ENCODE data around the gene PRSS3.
"Not testable (repeated sequence)": the region's sequence is repeated elsewhere in the genome, so short reads cannot be mapped to it uniquely, and the experiment has no call there.

Gene PRSS3

DNA sequence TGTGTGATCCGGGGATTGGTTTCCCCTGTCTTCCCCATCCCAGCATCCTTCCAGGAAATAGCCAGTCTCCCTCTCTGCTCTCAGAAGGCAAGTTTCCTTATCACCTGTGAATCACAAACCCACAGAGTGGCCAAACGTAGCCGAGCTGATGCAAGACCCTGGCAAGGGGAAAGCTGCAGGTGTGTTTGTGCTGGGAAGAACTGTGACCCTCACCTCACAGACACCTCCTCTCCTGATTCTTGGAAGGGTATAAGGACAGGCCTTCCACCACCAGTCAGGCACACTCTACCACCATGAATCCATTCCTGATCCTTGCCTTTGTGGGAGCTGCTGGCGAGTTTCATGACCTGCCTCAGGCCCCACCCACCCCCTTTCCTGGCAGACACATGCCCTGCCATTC is at the start of gene PRSS3:
Gene PRSS3 (plus strand): TSS at position 281 of the 400 bp plus-strand sequence. CDS start 13 bp downstream, at position 294.
- DNase-seq: no peak

DNA sequence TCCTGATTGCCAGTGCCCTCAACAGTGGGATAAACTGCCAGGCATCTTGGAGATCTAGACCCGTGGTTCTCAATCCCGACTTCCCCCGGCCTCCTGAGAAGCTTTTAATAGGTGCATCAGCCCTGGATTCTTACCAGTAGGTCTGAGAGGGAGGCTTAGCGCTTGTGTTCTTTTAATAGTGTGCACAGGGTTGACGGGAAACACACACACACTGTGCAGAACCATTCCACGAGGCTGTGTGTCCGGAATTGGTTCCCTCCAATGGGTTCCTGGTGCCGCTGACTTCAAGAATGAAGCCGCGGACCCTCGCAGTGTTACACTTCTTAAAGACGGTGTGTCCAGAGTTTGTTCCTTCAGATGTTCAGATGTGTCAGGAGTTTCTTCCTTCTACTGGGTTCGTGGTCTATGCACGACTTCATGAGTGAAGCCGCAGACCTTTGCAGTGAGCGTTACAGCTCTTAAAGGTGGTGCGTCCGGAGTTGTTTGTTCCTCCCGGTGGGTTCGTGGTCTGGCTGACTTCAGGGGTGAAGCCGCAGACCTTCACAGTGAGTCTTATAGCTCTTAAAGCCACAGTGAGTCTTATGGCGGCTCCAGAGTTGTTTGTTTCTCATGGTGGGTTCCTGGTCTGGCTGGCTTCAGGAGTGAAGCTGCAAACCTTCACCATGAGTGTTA is 46.6 kb upstream of the PRSS3 start:
- no peak for DNase-seq

DNA sequence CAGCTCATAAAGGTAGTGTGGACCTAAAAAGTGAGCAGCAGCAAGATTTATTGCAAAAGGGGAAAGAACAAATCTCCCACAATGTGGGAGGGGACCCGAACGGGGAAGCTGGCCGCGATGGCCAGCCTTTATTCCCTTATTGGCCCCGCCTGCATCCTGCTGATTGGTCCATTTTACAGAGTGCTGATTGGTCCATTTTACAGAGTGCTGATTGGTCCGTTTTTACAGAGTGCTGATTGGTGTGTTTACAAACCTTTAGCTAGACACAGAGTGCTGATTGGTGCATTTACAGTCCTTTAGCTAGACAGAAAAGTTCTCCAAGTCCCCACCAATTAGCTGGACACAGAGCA is 46.1 kb upstream of the PRSS3 start:
- not testable (repeated sequence) for DNase-seq

DNA sequence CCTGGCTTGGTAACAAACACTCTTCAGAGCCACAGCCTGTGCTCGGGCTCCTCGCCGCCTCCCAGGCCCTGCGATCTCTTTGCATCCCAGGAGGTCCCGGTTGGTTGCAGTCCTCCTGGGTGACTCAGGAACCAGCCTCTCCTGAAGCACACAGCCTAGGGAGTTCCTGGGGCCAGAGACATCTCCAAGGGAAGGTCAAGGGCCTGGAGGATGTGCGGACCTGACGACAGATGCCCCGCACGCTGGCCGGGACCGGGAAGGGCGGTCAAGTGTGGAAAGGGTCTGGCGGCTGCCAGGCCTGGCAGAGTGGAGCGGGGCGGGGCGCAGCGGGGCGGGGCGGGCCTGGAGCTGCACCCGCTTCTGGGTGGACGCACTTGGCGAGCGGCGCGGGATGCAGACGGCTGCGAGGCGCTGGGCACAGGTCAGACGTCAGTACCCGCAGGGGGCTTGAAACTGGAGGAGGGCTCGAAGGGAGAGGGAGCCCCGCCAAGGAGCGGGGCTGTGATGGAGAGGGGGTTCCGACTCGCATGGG is 45.0 kb upstream of the PRSS3 start:
- DNase-seq: no peak

DNA sequence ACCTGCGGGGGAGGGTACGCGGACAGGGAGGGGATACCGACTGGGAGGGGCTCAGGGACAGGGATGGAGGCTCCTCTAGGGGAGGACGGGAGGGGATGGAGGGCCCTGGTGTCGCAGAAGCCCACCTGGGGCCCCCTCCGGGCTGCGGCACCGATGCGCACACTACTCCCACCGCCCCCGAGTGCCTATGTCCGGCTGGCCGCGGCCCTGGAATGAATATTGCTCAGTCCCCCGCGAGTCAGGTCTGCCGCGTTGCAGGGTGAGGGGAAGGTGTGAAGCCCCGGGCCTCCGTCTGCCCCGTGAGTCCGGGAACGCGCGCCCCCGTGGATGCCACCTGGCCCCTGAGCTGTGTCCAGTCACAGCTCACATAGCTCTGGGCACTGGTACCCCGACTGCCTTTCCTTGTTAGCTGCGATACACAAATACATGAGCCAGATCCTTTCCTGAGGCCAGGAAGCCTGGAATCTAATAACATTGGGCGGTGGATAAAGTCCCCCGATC is 44.5 kb upstream of the PRSS3 start:
- DNase-seq: no peak

DNA sequence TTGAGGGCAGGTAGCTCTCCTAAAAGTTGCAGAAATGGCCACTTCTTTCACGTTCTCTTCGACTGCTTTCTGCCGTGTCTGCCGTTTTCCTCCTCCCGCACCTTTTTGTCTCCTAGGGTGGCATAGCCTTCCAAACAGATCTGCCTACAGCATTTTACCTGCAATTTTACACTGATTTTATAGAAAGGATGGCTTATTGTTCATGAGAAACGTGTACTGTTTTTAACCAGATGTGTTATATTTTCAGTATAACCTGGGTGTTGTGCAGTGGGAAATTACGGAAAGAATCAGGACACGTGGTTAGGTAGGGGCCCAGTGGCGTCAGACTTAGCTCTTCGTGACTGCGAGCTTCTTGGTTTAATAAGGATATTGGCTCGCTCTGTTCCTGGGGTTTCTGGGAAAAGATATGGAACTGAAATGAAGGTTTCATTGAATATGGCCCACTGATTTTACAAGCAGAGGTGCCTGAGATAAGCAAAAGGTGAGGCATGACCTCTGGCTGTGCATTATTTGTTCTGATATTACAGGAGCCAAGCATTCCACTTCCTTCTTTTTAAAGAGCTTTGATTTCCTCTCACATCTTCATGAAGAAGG is 43.7 kb upstream of the PRSS3 start:
- DNase-seq: no peak

DNA sequence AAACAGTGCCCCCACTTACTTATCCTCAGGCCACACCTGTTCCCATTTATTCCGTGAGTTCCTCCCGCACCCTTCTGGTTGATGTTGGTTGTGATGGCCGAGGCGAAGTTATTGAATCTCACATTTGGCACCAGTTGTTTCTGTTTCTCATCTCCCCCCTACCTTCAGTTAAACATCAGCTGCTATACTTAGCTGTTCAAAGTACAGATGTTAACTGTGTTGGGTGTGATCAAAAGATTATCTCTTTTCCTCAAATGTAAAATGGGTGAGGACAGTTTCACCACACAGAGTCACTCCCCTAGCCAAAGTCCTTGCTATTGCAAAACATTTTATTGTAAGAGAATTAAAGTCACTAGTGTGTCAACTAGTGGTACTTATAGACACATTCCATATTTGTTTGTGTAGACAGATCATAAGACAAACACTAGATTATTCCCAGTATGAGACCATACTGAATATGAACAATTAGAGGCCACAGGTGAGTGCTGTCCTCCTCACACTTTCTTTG is 43.2 kb upstream of the PRSS3 start:
- no peak for DNase-seq

DNA sequence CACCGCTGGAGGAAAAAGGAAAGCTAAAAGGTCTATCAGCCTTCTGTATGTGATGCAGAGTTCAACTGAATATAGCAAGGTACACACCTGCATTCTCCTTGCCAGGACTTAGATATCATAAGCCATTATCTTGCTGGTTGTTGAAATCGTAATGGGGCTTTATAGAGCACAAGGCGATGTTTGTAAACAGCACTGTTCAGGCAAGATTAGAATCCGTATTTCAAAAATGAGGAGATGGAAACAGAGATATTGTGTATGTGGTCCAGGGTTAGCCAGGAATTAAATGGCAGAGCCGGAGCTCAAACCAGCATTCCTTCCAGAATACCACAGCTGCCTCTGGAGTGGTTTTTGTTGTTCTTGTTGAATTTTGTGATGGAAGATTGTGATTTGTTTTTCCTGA is 42.6 kb upstream of the PRSS3 start:
- not testable (repeated sequence) for DNase-seq

DNA sequence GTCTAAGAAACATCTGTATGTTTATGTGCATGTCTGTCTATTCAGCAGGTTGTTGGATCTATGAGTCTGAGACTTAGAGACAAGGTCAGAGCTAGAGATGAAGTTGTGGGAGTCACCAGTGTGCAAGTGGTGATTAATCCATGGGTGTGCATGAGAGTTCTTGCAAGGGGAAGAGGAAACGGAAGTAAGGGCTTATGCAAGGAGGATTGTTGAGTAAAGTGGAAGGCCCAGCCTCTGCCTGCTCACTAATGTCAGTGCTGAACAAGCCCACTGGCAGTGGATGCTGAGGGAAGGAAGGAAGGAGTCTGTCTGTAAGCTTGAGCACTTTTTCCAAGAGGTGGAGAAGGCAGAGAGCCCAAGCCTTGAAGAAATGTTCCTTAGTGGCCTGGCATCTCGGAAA is 35.7 kb upstream of the PRSS3 start:
- DNase-seq: not testable (repeated sequence)

DNA sequence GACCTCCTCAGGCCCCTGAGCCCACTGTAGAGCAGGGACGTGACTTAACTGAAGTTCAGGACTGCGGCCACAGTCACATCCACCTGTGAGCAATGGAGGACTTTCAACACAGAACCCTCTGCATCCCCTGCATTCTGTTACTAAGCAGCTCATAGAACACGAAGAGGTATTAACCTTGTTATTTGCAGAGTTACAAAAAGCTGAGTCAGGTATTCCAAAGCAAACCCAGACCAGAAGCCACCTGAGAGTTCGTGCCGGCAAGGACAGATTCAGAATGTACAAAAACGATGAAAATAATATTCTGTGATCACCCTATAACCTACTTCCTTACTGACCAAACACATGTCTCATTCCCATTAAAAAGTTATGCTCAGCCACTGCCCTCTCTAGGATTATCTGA is 33.0 kb upstream of the PRSS3 start:
- DNase-seq: no peak

DNA sequence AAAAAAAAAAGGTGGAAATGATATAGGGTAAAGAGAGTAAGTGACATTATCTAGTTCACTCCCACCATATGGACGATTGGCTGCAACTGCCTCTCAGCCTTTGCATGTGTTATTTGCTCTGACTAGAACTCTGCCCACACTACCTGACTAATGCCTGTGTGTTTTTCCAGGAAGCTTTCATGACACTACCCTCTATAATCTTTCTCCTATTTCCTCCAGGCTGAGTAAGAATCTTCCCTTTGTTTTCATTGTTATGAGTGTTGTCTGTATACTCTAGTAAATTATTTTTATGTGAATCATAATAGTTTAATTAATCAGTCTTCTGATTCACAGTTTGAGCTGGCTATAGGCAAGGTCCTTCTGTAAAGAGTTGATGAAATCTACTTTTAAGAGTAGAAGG is 31.7 kb upstream of the PRSS3 start:
- DNase-seq: not testable (repeated sequence)

DNA sequence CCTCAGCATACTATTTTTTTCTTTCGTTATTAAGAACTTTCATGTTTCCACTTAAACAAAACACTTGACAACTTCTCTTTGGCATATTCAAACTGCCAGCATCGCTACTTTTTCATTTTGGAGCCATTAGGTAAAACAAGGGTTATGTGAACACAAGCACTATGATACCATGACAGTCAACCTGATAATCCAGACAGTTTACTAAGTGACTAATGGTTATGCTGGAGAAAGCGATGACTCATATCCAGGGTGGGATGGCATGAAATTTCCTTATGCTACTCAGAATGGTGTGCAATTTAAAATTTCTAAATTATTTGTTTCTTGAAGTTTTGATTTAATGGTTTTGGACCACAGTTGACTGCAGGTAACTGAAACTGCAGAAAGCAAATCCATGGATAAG is 29.9 kb upstream of the PRSS3 start:
- DNase-seq: no peak

DNA sequence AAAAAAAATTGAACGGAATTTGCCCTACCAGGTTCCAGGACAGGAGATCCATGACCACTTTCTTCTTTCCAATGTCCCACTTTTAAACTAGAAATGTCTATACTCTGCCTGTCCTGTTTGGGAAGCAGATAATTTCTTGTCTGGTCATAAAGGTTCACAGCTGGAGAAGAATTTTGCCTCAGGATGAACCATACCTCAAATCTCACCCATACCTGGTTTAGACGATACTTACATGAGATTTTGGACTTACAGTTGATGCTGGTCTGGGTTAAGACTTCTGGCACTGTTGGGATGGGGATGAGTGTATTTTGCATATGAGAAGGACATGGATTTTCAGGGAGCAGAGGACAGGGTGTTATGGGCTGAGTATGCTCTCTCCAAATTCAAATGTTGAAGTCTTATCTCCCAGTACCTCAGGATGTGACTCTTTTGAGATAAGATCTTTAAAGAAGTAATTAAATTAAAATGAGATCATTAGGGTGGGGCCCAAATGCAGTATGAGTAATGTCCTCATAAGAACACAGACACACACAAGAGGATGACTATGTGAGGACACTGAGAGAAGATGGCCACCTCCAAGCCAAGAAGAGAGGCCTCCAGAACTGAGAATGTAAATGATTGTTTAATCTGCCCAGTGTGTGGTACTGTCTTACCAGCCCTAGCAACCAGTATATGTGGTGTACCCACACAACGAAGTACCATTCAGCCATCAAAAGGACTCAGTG is 25.0 kb upstream of the PRSS3 start:
- DNase-seq: not testable (repeated sequence)

DNA sequence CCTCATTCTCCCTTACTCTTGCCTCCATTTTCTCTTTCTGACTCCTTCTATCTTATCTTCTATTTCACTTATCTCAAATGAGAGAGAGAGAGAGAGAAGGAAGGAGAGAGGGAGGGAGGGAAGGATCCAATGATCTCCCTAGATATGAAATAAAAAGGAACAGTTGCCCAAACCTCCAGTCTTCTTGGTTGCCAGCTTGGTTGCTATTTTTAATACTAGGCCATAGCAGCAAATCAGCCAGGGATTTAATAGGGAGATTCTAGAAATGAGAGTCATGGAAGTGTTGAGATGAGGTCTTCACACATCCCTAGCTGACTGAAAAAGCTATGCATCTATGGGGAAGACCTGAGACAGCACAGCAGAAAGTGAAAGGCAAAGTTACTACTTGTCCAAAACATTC is 22.2 kb upstream of the PRSS3 start:
- DNase-seq: not testable (repeated sequence)

DNA sequence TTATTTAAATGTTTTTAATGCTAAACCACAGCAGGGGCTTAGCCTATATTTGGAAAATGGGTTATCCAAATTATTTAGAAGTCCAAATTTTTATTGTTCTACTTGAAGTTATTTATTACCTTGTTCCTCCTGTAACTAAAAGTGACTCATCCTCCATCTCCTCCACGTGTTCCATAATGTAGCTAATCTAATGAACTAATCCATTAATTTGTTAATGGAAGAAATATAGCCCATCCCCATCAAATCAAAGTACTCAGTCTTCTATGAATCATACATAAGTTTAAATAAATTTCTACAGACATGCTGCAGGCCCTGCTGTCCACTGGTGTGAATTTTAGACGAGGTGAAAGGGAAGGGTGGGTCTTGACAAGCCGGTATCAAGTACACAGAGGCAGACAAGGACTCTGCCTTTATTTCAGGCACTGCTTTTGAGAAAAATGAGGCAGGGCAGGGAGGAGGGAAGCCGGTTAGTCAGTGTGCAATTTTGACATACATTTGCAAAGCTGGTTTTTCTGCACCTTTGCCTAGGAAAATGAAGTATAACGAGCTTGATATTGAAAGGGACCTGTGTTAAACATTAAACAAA is 21.2 kb upstream of the PRSS3 start:
- DNase-seq: not testable (repeated sequence)

DNA sequence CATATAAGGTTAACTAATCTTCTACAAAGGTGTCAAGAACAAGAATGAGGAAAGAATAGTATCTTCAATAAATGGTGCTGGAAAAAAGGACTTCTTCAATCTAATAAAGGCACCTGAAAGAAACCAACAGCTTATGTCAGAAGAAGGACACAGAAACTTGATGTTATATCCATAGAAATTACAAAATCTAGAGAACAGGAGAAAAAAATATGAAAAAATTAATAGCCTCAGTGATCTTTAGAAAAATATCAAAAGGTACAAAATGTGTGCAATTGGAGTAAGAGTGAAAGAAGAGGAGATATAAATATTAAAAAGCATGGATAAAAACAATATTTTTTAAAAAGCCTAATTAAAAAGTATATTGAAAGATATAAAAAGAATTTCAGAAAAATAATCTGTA is 18.8 kb upstream of the PRSS3 start:
- no peak for DNase-seq

DNA sequence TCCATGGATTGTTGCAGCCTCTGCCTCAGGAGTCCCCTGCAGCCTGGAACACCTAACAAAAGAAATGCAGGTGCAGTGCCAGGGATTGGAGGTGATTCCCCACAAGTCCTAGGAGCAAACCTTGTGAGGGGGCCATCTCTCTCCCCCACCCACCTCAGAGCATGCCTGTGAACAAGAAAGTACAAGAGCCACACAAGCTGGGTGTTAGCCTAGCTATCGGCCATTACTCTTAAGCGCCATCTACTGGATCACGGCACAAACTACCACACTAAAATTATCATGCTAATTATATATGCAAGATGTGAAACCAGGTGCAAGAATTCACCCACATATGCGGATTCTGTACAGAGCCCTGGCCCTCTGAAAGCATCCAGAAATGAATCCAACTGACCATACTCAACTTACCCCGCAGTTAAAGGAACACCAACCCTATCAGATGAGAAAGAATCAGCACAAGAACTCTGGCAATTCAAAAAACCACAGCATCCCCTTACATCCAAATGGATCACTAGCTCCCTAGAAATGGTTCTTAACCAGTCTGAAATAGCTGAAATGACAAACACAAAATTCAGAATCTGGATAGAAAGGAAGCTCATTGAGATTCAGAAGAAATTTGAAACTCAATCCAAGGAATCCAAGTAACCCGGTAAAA is 16.5 kb upstream of the PRSS3 start:
- peak; percentile 30 for DNase-seq

DNA sequence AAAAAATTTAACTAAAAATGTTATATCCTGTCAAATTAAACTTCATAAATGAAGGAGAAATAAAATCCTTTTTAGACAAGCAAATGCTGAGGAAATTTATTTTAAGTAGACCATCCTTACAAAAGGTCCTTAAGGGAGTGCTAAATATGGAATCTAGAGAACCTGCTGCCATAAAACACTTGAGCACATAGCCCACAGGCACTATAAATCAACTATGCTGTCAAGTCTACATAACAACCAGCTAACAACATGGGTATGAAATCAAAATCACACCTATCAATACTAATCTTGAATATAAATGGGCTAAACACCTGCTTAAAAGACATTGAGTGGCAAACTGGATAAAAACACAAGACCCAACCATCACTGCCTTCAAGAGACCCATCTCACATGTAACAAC is 15.1 kb upstream of the PRSS3 start:
- no peak for DNase-seq

DNA sequence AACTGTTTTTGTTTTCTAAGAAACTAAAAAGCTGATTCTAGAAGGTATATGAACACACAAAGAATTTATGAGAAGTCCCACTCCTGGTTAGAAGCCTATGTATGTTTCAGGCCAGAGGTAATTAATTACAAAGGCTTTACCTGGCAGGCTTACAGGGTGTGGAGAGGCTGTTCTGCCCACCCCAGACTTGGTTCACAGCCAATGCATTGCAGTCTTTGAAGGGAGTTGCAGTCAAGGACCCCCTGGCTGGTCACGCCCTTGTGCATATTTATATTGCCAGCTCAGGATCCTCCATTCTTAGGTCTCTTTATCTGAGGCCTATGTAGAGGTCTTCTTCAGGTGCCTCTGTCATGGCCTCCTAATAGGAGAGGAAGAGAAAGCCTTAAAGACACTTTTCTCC is 13.6 kb upstream of the PRSS3 start:
- no peak for DNase-seq

DNA sequence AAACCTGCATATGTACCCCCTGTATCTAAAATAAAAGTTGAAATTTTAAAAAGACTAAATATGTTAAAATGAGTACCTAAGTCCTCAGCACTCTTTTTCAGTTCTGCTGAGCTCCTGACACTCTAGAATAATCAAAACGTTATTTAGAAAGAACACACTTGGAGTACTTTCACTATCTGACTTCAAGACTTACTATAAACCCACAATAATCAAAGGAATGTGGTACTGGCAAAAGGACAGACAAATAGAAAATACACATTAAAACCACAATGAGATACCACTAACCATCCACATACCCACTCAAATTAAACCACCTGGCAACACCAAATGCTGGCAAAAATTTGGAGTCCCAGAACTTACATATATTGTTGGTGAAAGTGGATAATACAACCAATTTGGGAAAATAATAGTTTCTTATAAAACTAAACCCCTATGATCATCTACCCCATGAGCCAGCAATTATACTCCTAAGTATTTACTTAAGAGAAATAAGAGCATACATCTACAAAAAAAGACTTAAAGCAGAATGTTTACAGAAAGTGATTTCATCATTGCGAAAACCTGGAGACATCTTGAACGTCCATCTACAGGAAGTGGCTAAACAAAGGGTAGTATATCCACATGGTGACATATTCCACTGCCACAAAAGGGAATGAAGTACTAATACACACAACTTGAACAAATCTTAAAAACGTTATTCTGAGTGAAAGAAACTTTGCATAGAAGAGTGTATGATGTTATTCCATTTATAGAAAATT is 12.8 kb upstream of the PRSS3 start:
- no peak for DNase-seq

DNA sequence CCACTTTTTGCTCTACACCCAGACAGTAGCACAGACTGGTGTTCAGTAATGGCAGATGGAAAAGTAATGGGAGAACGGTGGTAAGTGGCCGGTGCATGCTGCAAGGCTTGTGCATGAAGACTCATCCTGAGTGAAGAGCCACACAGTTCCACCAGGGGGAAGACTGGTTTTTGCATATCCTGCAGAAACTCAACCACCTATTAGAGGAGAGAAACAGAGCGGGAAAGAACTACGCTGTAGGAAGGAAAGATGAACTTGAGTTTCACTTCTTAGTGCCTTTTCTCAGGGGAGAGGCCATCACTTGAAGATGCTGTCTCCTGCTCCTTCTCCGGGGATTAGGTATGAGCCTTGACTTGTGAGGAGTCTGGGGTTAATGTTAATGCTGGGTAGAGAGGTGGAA is 9.4 kb upstream of the PRSS3 start:
- no peak for DNase-seq

DNA sequence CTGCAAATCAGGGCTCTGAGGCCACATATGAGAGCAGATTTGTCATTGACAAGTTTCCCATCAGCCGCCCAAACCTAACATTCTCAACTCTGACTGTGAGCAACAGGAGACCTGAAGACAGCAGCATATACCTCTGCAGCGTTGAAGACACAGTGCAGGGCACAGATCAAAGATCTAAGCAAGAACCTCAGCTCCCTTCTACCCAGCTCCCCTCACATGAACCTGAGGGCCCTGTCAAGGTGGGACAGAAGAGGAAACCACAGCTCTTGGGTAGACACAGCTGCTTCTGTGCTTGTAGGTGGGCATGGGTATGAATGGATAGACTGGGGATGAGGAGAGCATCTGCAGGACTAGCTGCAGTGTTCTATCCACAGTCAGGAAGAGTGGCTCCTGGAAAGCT is 8.7 kb upstream of the PRSS3 start:
- DNase-seq: no peak
